NCI-H146 treated with DMSO at 0.1 percent for 48 hours (cell line): ENCODE results near the gene EPAS1.

Source experiments
- DNase-seq: peaks from one replicate; lab custom pipeline; 2025; ENCODE audit not compliant: unreplicated experiment; lab: John Stamatoyannopoulos, UW

The EPAS1 gene

DNA sequence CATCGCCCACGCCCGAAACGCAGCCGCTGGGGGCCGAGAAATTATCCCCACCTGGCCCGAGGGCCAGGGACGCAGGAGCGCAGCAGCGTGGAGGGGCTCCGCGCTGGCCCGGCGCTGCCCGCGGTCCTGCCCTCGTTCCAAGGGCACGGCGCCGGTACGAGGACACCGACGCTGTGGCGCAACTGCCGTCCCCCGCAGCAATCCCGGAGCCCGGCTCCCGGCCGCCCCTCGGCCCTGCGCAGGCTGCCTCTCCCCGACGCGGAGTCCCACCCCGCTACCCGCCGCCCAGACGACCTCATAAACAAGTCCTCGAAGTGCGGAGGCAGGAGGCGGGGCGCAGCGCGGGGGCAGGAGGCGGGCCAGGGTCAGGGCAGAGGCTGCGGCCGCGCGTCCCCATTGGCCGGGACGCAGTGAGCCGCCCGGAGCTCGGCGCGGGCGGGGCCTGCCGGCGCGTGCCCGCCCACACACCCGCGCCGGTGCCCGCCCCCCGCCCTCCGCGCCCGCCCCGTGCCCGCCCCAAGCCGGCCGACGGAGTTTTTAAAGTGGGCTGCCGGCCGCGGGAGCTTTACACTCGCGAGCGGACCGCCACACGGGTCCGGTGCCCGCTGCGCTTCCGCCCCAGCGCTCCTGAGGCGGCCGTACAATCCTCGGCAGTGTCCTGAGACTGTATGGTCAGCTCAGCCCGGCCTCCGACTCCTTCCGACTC, at the start of gene EPAS1:
Gene EPAS1 (plus strand): TSS at position 568 of the 706 bp plus-strand sequence. CDS start 505 bp downstream, outside the sequence.
- peak; percentile 55 for DNase-seq

DNA sequence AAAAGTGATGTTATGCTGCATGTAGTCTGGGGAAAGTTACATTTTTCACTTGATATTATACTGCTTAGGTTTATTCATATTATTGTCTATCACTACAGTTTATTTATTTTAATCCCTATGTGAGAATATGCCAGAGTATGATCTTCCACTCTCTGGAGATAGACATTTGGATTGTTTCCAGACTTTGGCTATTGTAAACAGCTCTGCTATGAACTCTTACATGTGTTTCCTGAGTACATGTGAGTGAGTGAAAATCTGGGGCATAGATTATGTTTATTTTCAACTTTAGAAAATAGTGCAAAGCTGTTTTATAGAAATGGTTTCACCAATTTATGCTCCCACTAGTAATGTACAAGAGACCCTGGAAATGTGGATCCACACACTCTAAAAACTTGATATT, 49.0 kb upstream of the EPAS1 start:
- no peak for DNase-seq

DNA sequence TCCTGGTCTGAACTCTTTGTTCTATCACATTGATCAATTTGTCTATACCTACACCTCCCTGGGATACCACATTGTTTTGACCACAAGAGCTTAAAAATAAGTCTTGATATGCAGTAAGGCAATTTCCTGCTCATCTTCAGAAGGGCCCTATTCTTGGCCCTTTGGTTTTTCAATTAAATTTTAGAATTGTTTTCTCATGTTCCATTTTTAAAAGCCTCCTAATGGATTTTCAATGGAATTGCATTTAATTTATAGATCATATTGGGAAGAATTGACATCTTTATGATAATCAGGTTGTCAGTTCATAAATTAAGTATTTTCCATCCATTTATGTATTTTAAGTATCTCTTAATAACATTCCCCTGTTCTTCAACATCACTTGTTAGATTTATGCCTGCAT, 47.6 kb upstream of the EPAS1 start:
- no peak for DNase-seq

DNA sequence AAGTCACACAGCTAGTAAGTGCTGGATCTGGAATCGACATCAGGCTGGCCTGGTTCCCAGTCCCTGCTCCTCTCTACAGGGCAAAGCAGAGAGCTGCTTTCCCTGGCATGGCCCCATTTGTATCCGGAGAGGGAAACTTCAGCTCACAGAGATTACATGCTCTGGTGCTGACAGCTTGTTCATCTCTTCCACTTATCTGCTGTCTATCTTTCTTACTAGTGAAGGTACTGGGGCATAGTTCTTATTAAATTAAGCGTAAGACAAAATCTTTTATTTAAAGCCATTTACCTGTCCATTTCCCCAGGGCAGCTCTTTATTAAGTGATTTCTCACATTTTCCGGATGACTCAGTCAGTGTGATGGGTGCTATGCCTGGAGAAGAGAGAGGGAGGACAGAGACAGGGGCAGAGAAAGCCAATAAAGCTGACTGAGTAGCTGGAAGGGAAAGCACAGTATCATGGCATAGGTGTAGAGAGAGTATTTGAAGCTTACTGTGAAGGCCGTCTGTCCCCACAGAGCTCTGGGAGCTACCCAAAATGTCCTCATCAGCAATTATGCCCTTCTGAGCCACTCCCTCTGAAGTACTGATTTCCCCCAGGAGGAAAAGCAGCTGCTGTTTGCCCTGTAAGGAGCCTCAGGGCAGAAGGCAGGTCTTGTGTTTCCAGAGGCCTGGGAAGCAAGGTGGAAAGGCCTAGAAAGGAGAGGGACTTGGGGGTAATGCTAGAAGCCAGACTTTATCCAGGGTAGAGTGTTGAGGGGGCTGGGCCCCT, 44.1 kb upstream of the EPAS1 start:
- DNase-seq = no peak

DNA sequence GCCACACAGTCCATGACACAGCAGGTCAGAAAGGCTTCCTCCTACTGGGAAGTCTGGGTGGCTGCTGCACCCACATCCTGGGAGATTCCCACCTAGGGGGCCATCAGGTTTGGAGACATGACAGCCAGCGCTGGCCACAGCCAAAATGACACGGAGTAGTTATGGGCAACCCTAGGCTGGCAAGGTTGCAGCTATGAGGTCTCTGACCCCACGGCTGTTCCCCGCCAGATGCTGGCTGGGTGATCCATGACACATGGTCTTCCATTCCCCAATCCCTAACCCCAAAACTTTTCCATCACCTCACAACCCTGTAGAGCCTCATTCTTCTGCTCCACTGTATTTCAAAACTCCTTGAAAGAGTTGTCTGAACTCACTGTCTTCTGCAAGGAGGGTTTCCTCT, 42.7 kb upstream of the EPAS1 start:
- no peak for DNase-seq

DNA sequence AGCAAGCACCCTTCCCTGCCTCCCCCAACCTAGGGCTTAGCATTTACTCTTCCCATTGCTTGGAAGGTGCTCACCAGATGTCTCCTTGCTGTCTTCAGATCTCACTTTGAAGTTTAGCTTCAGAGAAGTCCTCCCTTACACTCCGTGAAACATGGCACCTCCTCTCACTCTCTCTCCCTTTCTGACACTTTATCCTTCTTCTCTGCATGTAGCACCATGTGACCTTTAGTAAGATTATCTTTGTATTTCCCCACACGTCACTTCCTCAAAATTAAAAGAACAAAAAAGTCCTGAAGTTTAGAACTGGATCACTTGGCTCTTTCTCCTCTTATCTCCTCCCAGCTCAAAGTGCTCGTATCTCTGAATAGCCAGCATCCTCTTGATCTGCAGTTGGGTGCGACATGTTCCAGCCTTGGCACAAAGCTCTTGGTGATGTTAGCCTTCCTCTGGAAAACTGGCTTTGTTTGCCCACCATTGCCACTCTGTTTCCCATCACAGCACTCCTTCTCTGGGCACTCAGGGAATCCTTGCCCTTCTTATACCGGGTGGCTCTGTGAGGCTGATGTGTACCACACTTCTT, 40.6 kb upstream of the EPAS1 start:
- DNase-seq = no peak

DNA sequence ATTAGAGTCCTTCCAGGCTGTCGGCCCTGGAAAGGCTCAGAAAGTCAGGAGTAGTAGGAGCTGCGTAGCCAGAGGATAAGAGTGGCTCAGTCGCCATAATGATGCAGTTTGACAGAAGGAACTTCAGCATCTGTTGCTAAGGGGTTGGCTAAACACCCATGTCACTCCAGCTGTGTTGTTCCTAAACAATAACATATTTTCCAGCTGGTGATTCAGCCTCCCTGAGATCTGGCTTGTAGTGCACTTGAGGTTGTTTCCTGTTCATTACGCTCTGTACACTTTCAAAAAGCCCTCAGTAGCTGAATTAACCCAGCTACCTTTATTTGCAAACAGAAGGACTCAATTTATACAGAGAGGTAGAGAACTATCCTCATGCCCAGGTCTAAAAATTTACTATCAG, 39.7 kb upstream of the EPAS1 start:
- DNase-seq = no peak

DNA sequence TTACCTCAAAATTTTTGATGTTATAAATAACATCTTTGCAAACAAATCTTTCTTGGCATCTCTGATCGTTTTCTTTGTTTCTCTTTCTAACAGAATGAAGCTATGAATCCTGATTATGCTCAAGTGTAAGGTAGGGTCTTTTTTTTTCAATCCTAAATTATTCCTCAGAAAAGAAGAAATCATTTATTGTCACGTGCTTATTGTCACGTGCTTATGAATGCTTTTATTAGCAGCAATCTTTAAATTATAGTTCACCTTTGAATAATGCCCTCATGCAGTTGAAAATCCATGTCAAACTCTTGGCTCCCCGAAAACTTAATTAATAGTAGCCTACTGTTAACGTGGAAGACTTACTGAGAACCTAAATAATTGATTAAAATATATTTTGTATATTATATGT, 39.2 kb upstream of the EPAS1 start:
- DNase-seq = no peak

DNA sequence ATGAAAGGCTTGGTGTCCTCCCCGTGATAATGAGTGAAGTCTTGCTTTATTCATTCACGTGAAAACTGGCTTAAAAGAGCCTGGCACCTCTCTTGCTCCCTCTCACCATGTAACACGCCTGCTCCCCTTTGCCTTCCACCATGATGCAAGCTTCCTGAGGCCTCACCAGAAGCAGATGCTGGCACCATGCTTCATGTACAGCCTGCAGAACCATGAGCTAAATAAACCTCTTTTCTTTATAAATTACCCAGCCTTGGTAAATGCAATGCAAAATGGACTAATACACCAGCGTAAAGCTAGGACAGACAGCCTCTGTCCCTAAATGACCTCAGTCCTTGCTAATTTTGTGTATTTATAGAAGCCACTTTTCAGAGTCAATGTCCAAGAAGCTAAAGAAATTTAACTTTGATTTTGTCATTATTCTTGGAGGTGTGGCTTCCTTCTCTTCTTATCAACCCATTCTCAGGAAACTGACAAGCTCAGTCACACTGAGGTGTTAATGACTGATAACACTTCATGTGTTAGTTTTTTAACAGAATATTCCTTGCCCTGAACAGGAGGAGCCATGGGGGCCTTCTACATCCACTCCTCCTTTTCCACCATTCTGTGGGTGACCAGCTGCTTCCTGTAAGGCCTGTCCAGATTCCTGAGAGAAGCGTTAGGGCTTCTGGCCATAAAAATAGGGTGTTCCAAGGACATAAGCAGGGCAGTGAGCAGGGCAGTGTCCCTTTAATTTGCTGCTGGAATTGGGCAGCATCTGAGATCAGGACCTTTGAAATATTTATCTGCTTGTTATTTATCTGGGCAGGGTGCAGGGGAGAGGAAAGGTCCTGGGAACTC, 38.0 kb upstream of the EPAS1 start:
- no peak for DNase-seq

DNA sequence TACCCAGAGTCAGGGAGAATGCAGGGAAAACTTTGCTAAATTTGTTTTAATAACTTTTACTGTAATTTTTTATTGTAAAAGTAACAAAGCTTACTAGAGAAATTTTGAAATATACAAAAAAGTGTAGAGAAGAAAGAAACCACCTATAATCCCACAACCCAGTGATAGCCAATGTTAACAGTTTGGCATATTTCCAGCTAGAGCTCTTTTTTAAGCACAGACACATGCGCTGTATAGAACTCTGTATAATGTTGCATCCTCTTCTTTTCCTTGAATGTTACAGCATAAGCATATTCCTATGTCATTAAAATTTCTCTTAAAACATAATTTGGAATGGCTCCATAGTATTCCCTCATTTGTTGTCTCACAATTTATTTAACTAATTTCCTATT, 37.4 kb upstream of the EPAS1 start:
- no peak for DNase-seq

DNA sequence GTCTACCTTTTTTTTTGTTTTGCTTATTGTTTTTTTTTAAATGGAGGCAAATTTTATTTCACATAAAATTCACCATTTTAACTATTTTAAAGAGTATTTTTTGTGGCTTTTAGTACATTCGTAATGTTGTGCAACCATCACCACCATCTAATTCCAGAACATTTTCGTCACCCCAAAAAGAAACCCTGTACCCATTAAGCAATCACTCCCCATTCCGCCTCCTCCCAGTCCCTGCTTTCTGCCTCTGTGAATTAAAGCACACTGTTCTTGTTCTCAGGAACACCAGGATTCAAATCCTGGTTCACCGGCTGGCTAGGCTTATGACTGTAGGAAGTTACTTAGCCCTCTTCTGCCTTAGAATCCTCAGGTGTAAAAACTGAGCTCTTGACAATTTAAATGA, 36.9 kb upstream of the EPAS1 start:
- no peak for DNase-seq

DNA sequence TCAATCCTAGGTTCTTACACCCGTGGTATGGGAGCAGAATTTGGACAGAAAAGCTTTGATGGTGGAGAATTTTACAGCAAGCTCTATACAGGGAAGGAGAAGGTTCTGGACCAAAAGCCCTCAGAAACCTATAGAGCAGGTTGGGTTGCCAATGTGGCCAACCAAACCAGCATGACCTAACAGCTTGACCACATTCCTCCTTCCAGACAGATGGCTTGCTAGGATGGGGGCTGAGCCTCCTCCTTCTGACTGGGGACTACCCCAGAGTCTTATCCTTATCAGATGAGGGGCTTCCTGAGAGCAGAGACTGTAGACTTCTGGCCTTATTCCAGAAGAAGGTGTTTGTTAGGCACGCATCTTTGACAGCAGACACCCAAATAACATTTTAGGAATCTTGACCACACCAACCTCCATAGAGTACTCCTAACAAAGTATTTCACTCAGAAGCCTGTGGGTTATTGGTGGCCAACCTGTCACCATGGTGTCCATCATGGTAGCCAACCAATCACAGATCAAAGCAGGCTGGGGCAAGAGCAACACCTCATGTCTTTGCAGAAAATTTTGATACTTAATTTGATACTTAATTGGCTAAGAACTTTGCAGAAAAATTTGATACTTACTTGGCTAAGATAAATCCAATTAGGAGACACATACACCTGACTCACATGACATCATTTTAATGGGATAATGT, 34.8 kb upstream of the EPAS1 start:
- no peak for DNase-seq

DNA sequence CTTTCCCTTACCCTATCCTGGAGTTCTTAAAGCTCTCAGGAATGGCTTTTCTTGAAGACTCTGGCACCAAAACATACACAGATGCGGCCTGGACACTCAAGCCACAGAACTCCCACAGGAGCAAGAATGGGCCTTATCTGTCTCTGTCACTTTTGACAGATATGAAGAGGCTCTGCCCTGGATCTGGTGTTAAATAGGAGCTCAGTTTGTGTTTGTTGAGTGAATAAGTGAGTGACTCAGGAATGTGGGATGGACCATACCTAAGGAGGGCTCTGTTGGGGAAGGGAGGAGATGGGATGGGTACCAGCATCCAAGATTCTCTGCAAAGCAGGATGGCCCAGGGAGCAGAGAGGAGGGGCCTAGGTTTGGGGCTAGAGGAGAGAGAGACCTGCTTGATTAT, 33.9 kb upstream of the EPAS1 start:
- no peak for DNase-seq

DNA sequence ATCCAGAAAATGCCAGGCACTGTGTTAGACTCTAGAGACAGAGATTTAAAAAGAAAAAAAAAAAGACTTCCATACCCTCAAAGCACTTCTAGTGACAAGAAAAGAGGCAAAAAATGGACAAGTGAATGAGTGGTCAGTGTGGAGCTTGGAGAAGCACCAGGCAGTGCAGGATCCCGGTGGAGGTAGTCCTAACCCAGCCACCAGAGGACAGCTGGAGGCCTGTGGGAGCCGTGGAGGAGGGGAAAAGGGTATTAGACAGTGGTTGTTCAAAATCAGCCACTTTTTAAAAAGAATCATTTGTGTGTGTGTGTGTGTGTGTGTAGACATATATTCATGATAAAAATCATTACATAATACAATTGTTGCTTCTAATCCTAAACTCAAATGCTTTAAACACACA, 32.8 kb upstream of the EPAS1 start:
- no peak for DNase-seq

DNA sequence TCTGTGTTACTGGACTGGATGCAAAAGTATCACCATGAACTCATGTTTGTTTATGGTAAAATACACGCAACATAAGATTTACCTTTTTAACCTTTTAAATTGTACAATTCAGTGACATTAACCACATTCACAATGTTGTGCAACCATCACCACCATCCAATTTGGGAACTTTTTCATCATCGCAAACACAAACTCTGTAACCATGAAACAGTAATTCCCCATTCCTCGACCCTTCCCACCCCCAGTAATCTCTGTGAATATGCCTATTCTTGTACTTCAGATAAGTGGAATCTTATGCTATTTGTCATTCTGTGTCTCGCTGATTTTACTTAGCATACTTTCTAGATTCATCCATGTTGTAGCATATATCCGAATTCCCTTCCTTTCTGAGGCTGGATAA, 31.1 kb upstream of the EPAS1 start:
- DNase-seq = no peak

DNA sequence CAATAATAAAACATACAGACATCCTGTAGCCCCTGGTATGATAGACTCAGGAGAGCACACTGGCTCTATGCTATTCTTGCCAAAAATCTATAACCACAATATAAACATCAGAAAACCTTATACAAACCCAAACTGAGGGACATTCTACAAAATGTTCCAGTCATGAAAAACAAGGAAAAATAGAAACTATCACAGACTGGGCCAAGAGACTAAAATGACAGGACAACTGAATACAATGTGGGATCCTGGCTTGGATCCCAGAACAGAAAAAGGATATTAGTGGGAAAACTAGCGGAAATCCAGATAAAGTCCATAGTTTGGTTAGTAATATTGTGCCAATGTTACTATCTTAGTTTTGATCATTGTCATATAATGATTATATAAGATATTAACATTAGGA, 29.6 kb upstream of the EPAS1 start:
- no peak for DNase-seq

DNA sequence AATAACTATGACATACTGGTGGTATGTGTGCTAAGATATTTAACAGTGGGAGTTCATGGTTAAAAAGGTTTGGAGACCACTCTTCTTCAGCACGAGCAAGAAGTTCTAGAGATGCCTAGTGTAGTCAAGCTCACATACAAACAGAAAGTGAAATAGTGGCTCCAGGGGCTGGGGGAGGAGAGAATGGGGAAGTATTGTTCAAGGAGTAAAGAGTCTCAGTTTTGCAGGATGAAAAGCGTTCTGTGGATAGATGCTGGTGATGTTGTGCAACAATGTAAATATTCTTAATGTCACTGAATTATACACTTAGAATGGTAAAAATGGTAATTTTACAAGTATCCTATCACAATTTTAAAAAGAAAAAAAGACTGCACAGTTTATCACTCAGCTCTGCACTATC, 29.0 kb upstream of the EPAS1 start:
- DNase-seq = no peak

DNA sequence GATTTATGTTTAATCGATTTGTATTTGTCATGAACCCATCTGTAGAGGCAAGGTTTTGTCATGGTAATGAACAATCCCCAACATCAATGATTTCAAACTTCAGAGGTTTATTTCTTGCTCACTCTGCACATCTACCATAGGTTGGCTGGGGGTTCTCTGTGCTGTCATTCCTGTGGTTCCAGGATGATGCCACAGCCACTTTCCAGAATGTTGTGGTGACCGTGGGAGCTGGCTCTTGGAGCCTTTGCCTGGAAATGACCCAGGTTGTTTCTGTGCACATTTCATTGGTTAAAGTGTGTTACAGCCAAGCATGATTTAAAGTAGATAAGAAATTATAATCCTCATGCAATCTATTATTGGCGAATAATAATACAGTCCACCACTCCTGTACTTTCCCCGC, 28.2 kb upstream of the EPAS1 start:
- DNase-seq = no peak

DNA sequence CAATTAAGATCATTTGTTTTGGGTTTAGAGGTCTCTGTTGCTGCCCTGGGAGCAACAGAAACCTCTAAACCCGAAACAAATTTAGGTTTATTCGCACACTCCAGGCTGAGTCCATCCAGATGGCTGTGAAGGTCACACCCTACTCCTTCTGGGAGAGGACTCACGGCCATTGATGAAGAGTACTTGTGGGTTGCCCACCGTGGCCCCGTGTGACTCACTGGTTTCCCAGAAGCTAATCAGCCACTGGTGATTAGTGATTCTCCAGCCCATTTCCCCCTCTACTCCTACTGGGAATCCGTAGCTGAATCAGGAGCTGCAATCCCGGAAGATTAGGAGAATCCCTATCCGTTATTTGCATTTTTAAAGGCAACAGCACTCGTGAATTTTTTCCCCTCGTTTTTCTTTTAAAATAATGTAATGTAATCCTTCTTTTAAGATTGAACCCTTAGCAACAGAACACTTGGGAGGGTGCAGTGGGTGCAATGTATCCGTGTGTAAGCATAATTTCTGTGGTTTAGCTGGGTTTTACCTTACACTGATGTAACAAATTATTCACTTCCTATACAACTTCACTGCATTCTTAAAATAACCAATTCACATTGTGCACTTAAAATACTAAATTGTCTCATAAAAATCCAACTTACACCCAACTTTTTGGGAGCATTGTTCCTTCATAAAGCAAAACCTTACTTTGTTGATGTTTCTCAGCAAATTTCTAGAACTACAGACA, 27.5 kb upstream of the EPAS1 start:
- DNase-seq = no peak

DNA sequence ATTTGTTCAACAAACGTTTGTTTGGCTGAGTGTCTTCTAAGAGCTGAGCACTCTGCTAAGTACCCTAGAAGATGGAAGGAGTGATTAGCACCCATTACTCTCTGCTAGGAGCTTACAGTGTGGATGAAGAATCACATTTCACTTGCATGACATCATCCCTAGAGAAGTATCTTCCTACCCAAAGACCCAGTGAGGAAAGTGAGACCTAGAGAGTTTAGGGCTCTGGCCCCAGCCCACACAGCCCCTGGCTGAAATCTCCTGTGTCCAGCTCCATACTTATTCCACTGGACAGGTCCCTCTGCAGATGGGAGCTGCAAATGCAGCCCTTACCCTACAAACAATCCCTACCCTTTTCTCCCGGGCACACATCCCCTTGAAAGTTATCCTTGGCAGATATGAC, 26.8 kb upstream of the EPAS1 start:
- DNase-seq = no peak
